ENCODE data around the gene ESPL1. TPM values are rescaled to one million over a fixed set of nuclear protein-coding genes. Genes with fewer than 3 reads are reported as not detected.

Gene ESPL1
- total and polyA plus RNA-seq, 2 of the 8 experiments (the other 6 are each of a cell fraction or from before 2014, with no cell fraction given), result 31.8 to 52.7 TPM

DNA sequence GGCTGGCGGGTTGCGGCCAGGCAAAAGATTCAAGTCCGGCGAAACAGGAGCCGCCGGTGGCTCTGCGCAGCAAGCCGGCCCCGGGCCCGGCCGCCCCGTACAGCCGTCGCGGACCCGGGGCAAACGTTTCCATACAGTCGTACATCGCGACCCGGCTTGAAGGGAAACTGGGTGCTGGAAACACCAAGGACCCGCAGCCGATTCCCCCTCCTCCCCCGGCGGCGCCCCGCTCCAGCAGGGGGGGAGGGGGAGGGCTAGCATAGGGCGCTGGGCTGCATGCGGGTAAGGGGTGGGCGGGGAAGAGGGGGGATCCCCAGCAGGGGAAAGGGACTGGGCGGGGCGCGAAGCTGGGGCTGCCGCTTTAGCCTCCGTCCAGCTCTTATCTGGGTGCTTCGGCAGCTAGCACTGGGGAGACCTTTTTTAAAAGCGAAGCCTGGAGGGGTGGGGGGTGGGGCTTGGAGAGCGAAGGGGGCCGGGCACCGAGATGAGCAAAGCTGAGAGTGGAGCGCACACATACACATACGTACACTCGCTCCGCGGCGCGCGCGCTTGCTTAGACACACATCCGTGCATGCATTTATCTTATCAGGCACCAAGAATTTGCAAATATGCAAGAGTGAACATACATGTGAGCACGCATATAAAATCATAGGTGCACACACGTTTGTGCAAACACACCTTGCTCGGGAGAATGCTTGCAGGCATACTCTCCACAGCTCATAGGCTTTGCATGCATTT, 48.0 kb upstream of the ESPL1 start:
- peak overlapping the region; percentile 83; the same call in 1 of the 2 replicates for H2BK5ac ChIP-seq (ENCODE audit: low read depth, low read length)
- CTCF ChIA-PET (ENCODE audit: partially characterized antibody), result interaction anchor here (0.6 to 22.3 kb wide), 11 partner anchors 9 to 184 kb away, joined by 3 to 654 read pairs (median 4); partner anchors contain the start of genes ESPL1 and RARG
- H3K14ac ChIP-seq (ENCODE audit: insufficient read length), result no peak overlapping the region
- peak overlapping the region; percentile 22 for H3K4ac ChIP-seq (replicated peaks; ENCODE audit: insufficient read length, low read depth, low read length)
- peaks cover 0 to 3% (median 0%) of the 10 kb centered on the region in 4 experiments; a peak in 1 of 7 replicates for H3K27me3 ChIP-seq (replicated peaks in 1 of 4; ENCODE audit: control insufficient read depth in 3 of 4, extremely low read depth in 1 of 4, insufficient read depth in 3 of 4, low read length in 3 of 4)
- peak overlapping the region; percentile 17 for H4K5ac ChIP-seq (ENCODE audit: insufficient read length, low read depth, low read length)
- no peak overlapping the region for H2BK15ac ChIP-seq (ENCODE audit: low read length)
- H3K27ac ChIP-seq (ENCODE audit: low read depth, low read length), result no peak overlapping the region
- TF ChIP-seq SAP30 (IDR thresholded peaks at IDR 0.05; ENCODE audit: insufficient read depth, insufficient replicate concordance, low read length) (peak; percentile 68), CHD1 (IDR thresholded peaks at IDR 0.05; ENCODE audit: low read depth, low read length) (no peak), SP4 (IDR thresholded peaks at IDR 0.05; ENCODE audit: low read length) (no peak), KDM1A (IDR thresholded peaks at IDR 0.05; ENCODE audit: borderline replicate concordance, low read length) (peak; percentile 64; the same call in 1 of the 2 replicates), GTF2F1 (IDR thresholded peaks at IDR 0.05; ENCODE audit: borderline replicate concordance, low read depth, low read length) (no peak), SUZ12 (IDR thresholded peaks at IDR 0.05; ENCODE audit: low read length) (no peak; the same call in 1 of the 2 replicates), BRCA1 (IDR thresholded peaks at IDR 0.05; ENCODE audit: low read depth, low read length) (no peak), KDM5A (IDR thresholded peaks at IDR 0.05; ENCODE audit: low read length) (no peak), KDM4A (IDR thresholded peaks at IDR 0.05; ENCODE audit: low read depth, low read length, severe bottlenecking) (peak; percentile 11), TAF7 (optimal IDR thresholded peaks at IDR 0.05; ENCODE audit: borderline replicate concordance, low read depth, low read length) (no peak), YY1 (IDR thresholded peaks at IDR 0.05; ENCODE audit: low read depth, low read length) (no peak), BACH1 (IDR thresholded peaks at IDR 0.05; ENCODE audit: low read length) (no peak)
- DNase-seq (ENCODE audit: low read depth in 1 of 2, low spot score in 2 of 2), result peak in 1 of 2 experiments; percentile 77
- H2AK5ac ChIP-seq (ENCODE audit: low read depth, low read length), result 0 out of 2 replicates have a peak overlapping the region, but pooled peaks have one; percentile 95
- peak overlapping the region; percentile 93 for H3K18ac ChIP-seq (ENCODE audit: extremely low read depth, low read length)
- no peak overlapping the region for H4K8ac ChIP-seq (ENCODE audit: extremely low read depth, insufficient read depth, low read length)
- H3K9ac ChIP-seq (replicated peaks in 1 of 4; ENCODE audit: extremely low read depth in 1 of 4, low read depth in 3 of 4, low read length in 3 of 4), result peak overlapping the region in 3 of 4 experiments; percentile 42 to 75 (median 51); a peak in 6 of 7 replicates
- H3K79me1 ChIP-seq (ENCODE audit: low read depth, low read length), result peaks cover 17% of the 10 kb centered on the region
- peak overlapping the region; percentile 99 to 100 for H3K4me2 ChIP-seq (ENCODE audit: insufficient read depth in 1 of 2, low read depth in 2 of 2, low read length in 2 of 2)
- FAIRE-seq, result no peak
- 1% methylated on average over 32 of the region's 53 CpGs; no CpG with 5 or more reads in 1 of the 2 experiments for WGBS, 2 experiments (ENCODE audit: extremely low coverage in 1 of 2, insufficient coverage in 1 of 2, insufficient read length in 1 of 2, insufficient replicate concordance in 2 of 2, low coverage in 1 of 2, low lambda C conversion rate in 2 of 2, missing lambda C conversion rate in 1 of 2)
- peaks cover 0 to 3% (median 1%) of the 10 kb centered on the region in 4 experiments; a peak in 4 of 8 replicates for H3K36me3 ChIP-seq (ENCODE audit: control insufficient read depth in 2 of 4, insufficient read depth in 4 of 4, low read length in 3 of 4)
- H4K91ac ChIP-seq (replicated peaks; ENCODE audit: insufficient read length, low read length), result no peak overlapping the region
- POLR2A ChIA-PET (ENCODE audit: partially characterized antibody), result interaction anchor here (0.6 to 13.6 kb wide), 13 partner anchors 9 to 166 kb away, joined by 3 to 151 read pairs (median 5); partner anchors contain the start of genes CSAD, ESPL1, PFDN5 and RARG
- peaks cover 41 to 69% (median 56%) of the 10 kb centered on the region in 4 experiments for H3K4me1 ChIP-seq (replicated peaks in 1 of 4; ENCODE audit: control insufficient read depth in 3 of 4, insufficient read depth in 4 of 4, low read length in 3 of 4)
- no peak overlapping the region for H2BK120ac ChIP-seq (replicated peaks; ENCODE audit: low read depth, low read length)
- H3K23ac ChIP-seq (ENCODE audit: insufficient read length), result no peak overlapping the region
- H3K4me3 ChIP-seq (ENCODE audit: extremely low read depth in 1 of 4, insufficient read depth in 2 of 4, low read depth in 3 of 4, low read length in 4 of 4), result peak overlapping the region; percentile 84 to 97 (median 88)
- no peak overlapping the region for H2AFZ ChIP-seq (ENCODE audit: low read length)
- H3K79me2 ChIP-seq (ENCODE audit: control insufficient read depth in 1 of 2, insufficient read depth in 2 of 2, low read length in 2 of 2), result peaks cover 16 to 36% of the 10 kb centered on the region in 2 experiments
- peaks cover 0 to 3% of the 10 kb centered on the region in 2 experiments for H4K20me1 ChIP-seq (replicated peaks in 1 of 2; ENCODE audit: control insufficient read depth in 1 of 2, insufficient read depth in 2 of 2, low read length in 2 of 2)
- H3K9me3 ChIP-seq (ENCODE audit: insufficient read depth in 2 of 2, low read depth in 1 of 2, low read length in 1 of 2), result no peaks in the 10 kb centered on the region
- no peak overlapping the region for H3K56ac ChIP-seq (replicated peaks; ENCODE audit: insufficient read length, low read depth, low read length)
- H3K23me2 ChIP-seq (ENCODE audit: low read depth, low read length), result peaks cover 27% of the 10 kb centered on the region
- 0 out of 2 replicates have a peak overlapping the region, but pooled peaks have one; percentile 75 for H2BK12ac ChIP-seq (ENCODE audit: low read depth, low read length)
- peak overlapping the region; percentile 52; the same call in 1 of the 2 replicates for H2BK20ac ChIP-seq (ENCODE audit: low read length)
